ENCODE data around the gene TALDO1.

The TALDO1 gene

DNA sequence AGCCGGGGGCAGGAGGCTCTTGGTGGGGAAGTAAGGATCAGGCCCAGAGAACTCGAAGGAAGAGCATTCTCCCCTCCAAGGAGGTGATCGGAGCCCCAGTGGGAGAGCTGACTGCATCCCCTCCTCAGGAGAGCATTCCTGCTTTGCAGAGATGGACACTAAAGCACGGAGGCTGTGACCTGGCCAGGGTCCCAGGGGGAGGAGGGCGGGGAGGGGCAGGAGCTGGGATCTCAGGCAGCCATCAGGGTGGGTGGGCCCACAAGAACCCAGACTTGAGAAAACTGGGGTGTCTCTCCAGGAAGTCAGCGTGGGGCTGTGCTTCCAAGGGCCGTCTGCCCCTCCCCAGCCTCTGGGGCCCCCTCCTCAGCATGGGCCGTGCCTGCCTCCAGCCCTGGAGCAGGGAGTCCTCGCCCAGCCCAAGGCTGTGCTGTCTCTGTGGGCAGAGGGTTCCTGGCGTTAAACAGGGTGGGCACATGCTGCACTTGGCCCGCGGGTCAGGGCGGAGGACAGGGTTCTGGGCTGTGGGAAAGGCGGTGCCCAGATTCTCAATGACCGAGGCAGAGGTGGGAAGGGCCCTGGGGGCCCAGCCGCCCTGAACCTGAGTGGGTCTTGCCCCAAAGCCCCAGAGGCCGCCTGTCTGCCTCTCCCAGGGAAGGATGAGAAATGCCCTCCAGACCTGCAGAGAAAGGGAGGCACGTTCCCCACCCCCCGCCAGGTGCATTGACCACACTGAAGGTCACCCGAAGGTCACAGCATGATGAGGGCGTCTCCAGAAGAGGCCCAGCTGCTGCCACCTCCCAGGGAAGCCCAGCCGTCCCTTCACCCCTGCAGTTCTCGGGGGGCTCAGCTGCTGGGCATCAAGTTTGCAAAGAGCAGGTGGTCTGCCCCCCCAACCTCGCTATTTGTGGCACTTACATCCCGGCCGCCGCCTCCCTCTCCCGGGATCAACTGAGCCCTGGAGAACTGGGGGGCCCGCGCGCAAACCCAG is 42.0 kb downstream of the TALDO1 start:
- DNase-seq: no peak

DNA sequence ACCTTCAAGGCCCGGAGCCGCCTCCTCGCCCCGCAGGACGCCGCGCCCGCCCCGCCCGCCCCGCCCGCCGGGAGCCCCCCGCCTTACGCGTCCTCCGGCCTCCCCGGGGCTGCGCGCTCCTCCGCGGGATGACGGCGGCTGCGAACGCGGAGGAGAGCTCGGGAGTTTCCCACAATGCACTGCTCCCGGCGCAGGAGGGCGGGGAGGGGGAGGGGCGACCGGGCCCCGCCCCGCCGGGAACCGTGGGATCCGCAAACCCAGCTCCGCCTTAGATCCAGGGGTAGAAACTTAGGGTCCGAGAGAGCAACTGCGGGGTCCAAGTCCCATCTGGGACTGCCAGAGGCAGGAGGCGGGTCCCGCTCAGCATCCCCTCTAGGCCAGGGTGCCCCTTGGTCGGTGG is 42.7 kb downstream of the TALDO1 start, which contains the start of gene CEND1:
TSS of gene CEND1 (minus strand) at position 148 of the 400 bp plus-strand sequence. CDS start 1,514 bp downstream, outside the sequence.
- peak; percentile 57 for DNase-seq

DNA sequence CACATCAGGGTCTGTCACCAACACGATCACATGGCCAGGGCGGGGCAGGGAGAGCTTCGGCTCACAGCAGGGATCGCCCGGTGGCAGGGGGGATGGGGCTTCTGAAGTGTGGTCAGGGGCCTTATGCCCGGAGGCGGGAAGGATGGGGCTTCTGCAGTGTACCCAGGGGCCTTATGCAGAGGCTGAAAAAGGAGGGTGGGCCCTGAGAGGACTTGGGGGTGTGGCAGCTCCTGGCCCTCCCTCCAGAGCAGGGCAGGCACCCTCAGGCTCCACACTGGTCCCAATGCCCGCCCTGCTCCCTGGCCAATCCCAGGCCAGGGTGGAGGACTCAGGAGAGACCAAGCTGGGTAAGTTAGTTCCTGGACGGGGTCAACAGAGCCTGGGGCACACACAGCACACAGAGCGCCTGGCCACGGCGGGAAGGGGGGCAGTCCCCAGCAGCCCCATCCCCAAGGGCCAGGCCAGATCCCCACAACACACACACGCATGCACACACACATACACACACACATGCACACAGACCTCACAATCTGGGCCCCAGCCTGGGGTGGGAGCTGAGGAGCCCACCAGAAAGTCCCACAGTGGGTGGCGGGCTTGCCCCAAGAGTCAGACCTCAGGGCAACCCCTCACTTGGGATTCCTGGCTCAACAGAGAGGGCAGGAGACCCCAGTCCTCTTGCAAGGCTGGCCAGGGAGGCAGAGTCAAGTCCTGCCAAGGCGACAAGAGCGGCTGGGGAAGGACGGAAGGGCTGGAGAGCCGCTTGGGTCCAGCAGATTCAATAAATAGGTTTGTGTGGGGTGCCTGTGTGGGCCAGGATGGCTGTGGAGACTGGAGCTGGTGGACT is 43.7 kb downstream of the TALDO1 start:
- DNase-seq: peak; percentile 17

DNA sequence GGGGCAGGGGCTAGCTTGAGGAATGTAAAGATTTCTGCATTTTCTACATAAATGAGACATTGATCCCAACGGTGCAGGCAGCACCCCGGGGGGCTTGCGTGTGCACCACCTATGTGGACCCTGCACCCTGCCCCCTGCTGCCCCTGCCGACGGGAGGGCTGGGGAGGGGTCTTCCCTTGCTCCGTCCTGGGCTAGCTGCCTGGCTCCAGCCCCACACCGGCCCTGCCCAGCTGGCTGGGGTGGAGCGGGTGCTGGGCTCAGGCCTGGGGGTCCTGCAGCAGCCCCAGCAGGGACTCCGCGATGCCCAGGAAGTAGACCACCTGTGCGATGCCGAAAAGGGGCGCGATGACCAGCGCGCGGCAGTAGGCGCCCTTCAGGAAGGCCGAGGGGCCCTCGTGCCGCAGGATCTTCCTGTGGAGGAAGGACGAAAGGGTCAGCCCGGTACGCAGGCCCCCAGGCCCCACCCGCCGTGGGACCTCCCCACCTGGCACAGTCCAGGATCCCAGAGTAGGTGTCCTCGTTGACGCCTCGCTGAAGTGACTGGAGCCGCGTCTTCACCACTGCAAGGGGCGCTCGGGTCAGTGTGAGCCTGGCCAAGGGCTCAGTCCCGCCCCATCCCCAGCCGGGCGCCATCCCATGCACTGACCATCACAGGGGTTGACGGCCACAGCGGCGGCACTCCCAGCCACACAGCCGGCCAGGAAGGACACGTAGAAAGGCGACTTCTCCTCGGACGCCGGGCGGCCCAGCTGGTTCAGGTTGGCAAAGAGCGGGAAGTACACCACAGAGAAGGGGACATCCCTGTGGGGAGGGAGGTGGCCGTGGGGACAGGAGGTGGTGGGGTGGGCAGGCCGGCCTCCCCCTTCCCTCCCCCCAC is 44.6 kb downstream of the TALDO1 start:
- DNase-seq: no peak

DNA sequence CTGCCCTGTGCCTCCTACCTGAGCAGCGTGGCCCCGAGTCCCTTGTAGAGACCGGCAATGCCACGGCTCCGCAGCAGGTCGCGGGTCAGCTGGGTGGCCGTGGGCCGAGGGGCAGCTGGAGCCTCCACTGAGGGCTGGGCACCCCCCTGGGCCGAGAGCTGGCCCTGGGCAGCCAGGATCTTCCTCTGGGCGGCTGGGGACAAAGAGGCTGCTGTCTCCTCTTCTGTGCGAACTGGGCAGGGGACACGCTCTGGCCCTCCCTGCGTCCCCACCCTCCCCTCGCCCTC is 45.2 kb downstream of the TALDO1 start:
- no peak for DNase-seq

DNA sequence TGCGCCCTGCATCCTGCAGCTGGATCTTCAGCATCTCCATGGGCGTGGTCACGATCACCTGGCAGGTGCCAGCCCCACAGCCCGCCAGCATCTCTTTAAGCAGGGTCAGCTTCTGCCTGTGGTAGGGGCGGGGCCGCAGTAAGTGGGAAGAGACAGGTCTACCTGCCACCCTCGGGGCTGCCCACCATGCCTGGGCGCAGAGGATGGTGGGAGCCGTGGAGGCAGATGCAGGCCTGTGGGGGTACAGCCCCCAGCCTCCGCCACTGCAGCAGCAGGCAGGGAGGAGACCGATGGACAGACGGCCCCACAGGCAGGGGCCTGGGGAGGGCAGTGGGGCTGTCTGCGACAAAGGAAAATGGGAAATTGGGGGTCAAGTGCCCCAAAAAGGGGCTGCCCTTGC is 45.6 kb downstream of the TALDO1 start:
- DNase-seq: peak; percentile 7

DNA sequence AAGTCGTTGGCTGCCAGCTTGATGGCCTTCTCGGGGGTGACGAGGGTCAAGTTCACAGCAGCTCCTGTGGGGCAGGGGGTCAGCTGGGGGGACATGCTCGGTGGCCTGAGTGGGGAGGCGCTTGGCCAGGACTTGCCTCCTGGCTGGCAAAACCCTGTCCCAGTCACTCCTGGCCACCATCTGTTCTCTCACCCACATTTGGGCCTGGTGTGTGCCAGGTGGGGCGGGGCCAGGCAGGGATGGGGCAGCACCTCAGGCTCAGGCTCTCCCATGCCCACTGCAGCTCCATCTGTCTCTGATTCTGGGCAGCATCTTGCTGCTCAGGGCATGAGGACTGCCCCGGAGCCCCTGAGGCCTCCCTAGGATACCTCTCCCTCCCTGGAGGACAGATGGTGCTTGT is 46.3 kb downstream of the TALDO1 start:
- no peak for DNase-seq

DNA sequence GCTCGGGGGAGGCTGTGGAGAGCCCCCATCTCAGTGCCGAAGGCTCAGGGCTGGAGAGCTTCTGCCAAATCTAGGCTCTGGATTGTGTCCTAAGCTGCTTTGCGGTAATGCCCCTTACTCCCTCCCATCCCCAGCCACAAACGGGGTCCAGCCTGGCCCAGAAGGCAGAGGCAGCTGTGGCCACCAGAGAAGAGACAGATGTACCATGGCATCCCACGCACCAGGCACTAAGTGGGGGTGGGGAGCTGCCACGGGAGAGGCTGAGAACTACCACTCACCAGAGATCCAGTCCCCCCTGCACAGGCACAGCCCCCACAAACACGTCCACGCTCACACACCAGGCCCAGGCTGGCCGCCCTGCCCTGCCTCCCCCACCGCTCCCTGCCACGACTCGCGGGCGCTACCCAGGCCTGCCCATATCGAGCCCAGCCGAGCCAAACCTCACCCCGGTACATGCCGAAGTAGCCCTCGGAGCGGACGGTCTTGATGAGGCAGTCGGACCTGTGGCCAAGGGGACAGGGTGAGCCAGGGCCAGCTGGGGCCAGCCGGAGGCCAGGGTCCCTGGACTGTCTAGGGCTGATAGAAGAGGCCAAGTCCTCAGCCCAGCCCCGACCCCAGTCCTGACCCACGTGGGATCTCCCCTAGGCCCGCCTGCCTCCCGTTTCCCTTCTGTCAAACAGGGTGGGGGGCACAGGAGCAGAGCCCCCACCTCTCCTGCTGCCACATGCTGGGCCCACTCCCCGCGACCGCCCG is 46.9 kb downstream of the TALDO1 start:
- no peak for DNase-seq

DNA sequence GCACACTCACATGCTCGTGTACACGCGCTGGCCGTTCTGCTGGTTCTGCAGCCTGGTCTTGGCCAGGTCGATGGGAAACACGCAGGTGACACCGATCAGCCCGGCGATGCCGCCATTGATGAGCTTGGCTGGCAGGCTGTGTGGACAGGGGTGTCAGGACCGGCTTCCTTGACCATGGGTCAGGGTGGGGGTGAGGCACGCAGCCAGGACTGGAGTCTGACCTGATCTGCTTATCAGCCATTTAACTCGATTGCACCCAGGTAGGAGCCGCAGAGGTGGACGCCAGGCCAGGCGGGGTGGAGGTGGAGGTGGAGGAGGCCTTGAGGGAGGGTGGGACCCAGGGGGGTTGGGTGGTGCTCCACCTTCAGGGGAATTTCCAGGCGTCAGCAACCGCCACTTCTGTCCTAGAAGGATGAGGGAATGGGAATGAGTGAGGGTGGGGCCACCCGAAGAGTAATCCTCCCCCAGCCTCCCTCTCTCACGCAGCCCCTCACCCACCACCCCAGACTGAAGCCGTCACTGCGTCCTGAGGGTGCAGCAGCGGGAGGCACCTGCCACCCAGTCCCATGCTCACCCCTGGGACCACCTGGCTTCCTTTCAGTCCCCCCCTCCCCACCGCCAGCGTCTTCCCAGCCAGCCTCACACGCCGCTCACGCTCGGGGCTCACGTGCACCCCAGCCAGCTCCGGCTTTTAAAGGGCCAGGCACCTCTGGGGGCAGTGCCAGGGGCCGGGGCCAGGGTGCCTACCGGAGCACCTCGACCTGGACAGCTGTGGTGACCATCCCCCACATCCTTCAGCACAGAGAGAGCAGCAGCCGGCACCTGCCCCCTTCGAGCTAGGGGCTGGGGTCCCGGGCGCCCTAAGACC is 47.7 kb downstream of the TALDO1 start:
- DNase-seq: no peak

DNA sequence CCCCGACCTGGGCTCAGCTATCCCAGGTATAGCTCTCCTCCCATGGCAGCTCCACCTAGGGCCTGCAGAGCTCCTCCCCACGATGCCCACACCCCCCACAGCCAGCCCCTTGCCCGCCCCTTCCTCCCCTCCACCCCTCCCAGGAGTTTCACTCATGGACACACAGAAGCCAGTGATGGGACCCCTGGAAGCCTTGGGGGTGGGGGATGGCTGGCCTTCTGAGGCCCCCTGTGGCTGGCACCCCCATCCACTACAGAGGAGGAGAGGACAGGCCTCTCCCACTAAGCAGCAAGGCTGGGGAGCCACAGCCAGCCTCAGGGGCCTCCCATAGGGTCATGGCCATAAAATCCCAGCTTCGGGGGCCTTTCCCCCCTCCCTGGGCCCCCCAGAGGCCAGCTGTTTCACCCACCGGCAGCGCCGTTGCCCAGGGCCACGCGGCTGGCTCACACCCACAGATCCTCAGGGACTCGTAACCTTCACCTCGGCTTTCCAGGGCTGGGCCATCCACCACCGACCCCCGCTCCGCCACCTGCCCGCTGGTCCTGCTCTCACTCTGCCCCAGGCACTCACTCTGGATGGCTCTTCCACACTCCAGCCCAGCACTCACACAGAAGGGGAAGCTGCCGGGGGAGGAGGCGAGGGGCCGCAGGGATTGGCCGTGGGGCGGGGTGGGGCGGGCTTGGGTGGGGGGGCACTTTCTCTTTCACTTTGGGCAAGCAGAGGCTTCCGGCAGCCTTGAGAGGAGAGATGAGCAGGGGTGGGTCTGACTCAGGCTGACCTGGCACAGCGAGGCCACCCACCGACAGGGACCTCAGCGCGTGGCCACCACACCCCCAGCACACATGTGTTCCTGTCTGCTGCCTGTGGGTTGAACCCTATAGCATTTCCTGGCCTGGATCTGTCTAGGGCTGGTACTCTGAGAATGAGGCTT is 48.6 kb downstream of the TALDO1 start:
- no peak for DNase-seq

DNA sequence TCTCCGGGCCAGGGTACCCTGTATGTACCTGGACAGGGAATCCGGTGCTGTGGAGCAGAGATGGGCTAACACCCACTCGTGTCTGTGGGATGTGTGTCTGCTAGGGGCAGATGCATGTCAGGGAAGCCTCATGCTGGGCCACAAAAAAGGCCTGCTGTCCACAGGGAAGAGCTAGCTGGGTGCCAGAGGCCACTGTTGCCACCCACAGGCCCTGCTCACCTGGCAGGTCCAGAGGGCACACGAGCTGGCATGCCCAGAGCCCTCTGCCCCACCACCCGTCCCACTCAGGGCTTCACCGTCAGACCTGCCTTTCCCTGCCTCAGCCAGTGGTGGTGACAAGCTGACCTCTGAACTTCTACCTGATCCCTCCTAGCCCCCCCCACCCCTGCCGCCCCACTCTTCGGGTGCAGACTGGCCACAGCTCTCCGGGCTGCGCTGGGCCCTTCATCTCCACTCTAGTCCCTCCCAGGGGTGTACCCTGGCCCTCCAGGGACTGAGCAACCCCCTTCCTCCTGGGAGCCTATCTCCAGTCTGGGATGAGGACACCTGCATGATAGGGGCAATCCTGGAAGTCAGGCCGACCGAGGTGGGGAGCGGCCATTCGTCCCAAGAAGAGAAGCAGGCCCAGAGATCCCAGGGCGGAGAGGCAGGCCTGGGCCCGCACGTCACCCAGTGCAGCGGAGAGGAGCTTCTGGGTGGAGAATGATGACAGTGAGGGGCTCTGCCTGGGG is 49.5 kb downstream of the TALDO1 start:
- no peak for DNase-seq

DNA sequence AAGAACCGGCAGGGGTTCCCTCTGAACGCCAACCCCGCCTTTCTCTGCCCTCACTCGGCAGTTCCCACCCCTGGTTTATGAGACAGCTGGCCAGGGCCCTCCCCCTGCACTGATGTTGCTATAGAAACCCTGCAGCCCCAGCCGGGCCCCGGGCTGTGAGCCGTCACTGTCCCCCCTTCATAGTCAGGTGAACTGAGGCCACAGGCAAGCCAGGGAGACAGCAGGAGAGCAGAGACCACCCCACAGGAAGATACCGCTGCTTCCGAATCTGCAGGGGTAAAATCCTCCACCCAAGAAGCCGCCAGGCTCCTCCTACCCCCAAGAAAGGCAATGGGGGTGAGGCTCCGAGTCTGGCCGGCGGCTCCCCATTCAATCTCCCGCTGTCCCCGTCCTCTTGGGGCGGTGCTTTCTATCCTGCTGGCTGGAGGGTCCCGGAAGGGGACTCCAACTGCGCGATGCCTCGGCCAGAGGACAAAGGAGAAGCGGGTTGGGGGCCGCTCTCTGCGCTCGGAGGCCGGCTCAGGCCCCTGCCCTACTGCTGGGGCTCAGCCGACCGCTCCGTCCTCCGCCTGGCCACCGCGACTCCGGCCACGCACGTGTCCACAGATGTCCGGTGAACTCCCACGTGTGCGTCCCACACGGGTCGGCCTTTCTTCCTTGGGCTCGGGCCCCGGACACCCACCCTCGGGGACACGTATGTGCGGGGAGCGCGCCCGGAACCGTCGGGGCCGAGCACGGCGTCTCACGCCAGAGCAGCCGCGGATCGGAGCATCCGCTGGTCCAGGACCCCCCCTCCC is 50.2 kb downstream of the TALDO1 start:
- DNase-seq: peak; percentile 74

DNA sequence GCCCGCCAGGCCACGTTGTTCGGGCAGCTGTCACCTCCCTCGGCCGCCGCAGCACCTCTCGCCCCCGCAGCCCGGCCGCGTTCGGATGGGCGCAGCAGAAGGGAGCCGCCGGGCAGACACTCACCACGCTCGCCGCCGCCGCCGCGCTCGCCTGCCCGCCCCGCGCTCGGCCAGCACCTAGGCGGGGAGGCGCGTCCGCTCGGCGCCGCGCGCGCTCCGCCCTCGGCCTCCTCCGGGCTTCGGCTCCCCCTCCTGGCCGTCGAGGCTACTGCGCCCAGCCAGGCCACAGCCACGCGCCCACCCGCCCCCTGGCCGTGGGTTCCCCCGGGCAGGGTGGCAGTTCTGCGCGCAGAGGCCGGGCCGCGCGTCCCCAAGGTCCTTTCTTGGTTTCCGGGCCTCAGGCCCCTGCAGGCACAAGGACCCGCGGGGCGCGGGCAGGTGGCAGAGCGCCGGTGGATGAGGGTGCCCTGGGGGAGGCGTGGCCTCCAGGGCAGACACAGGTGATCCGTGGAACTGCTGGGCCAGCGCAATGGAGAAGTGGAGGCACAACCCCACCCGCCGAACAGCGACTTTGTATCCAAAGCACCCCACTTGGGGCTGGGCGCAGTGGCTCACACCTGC is 50.9 kb downstream of the TALDO1 start, which contains the start of gene SLC25A22:
TSS of gene SLC25A22 (minus strand) at position 189 of the 621 bp plus-strand sequence. CDS start 3,275 bp downstream, outside the sequence.
- DNase-seq: peak; percentile 56

DNA sequence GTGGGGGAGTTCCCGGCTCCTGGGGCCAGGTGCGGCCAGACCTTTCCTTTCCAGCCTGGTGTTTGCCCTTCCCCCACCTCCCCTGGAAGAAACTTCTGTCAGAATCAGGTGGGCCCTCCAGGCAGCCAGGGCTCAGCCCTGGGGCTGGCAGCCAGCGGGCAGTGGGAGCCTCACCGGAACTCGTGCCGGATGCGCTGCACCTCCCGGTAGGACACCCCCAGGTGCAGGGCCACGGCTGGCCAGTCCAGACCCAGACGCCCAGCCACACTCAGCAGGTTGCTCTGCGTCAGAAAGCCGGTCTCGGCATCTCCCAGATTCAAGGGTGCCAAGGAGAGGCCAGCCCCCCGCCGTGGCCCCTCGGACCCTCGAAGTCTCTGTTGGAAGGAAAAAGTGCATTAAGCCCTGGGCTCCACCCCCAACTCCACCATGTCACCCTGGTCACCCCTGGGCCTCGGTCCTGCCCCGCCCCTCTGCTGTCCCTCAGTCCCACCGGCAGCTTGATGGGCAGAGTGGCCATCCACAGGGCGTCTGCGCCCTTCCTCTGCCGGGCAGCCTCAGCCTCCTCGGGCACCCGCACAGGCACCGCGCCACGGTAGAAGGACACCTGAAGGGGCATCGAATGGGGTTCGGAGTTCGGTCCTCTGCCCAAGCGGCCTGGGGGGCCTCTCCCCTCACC is 52.5 kb downstream of the TALDO1 start:
- no peak for DNase-seq

DNA sequence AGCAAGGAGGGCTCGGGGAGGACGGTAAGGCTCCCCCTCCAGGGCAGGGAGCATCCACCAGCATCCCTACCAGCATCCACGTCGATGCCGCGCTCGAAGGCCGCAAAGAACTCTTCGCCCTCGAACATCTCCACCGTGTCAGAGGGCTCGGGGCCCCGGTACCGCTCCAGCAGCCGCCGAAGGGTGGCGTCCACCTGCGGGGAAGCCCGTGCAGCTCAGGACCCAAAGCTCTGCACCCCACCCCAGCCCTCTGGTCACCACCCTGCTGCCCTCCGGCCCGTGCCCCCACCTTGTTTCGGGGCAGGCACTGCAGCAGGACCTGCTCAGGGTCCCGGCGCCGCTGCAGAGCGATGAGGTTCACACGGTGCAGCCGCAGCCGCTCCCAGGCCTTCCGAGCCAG is 53.2 kb downstream of the TALDO1 start:
- DNase-seq: no peak

DNA sequence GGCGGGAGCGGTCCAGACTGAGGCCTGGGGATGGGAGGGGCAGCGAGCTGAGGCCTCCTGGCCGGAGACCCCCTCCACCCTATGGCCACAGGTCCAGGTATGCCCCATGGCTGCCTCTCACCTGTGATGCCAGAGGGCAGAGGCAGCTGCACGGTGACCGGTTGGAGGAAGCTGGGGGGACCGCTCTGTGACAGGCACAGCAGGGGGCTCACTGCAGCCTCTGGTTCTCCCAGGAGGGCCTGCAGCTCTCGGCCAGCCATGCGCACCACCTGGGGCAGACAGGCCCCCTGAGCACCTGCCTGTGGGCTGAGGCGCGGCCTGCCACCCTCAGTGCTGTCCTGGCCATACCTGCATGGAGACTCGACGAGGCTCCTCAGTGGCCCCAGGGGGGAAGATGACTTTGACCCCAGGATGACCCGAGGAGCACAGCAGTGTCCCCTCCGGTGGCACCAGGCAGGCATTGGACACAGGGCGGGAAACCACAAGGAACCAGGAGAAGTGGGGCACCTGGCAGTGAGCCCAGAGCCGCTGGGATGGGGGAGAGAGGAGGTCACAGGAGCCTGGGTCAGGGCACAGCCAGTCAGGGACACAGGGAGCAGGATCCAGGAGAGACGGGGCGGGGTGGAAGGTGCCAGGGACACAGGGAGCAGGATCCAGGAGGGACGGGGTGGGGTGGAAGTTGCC is 54.0 kb downstream of the TALDO1 start:
- no peak for DNase-seq
